ENCODE data around the gene SLC2A13. TPM values are rescaled to one million over a fixed set of nuclear protein-coding genes. Genes with fewer than 3 reads are reported as not detected.
A peak's percentile ranks its signal among the peaks of the same experiment; 100 is the strongest.

SLC2A13 gene
- polyA plus RNA-seq, 1 donor (not counting 4 experiments of a cell fraction or from before 2014, with no cell fraction given) = 1.1 TPM

GRCh38 chr12:39986674-39987073 is 119.2 kb downstream of the SLC2A13 start:
- Histone ChIP-seq H2AFZ (ENCODE audit: control insufficient read depth, low read length) (no peak overlapping the region), H3K27me3 (ENCODE audit: control insufficient read depth, extremely low read depth, insufficient read depth, low read length) (no peaks in the 10 kb centered on the region), H3K9me1 (ENCODE audit: control insufficient read depth, extremely low read depth, insufficient read depth, low read length) (no peaks in the 10 kb centered on the region), H3K4me2 (ENCODE audit: control insufficient read depth, extremely low read depth, insufficient read depth, low read depth, low read length) (no peak overlapping the region), H3K9me3 (ENCODE audit: control insufficient read depth, low read depth, low read length) (no peaks in the 10 kb centered on the region), H3K4me1 (ENCODE audit: control insufficient read depth, extremely low read depth, insufficient read depth, low read length) (peaks cover 5% of the 10 kb centered on the region), H3K9ac (ENCODE audit: control insufficient read depth, extremely low read depth, insufficient read depth, low read length) (no peak overlapping the region), H4K20me1 (ENCODE audit: control insufficient read depth, extremely low read depth, insufficient read depth, low read length) (no peaks in the 10 kb centered on the region), H3K27ac (ENCODE audit: control insufficient read depth, insufficient read depth, low read length) (no peak overlapping the region), H3K36me3 (ENCODE audit: control insufficient read depth in 2 of 2, extremely low read depth in 1 of 2, insufficient read depth in 2 of 2, low read length in 2 of 2) (no peaks in the 10 kb centered on the region), H3K4me3 (ENCODE audit: control insufficient read depth in 2 of 3, extremely low read depth in 1 of 3, insufficient read depth in 2 of 3, low read depth in 1 of 3, low read length in 3 of 3) (no peak overlapping the region), H3K79me2 (ENCODE audit: control insufficient read depth, insufficient read depth, low read length) (no peaks in the 10 kb centered on the region)
- dilution Hi-C loops (cut with MboI; ENCODE audit: extremely low pct_ligation_motif_present, low sequenced_read_pairs) = no loop called here
- DNase-seq (ENCODE audit: low read depth, low spot score) (no peak), FAIRE-seq (peak; percentile 63)
- TF ChIP-seq EZH2 (IDR thresholded peaks at IDR 0.05; ENCODE audit: low read length) (no peak), CTCF (optimal IDR thresholded peaks at IDR 0.05 in 1 of 3, IDR thresholded peaks at IDR 0.05 in 1 of 3, conservative IDR thresholded peaks at IDR 0.05 in 1 of 3; ENCODE audit: extremely low read depth in 1 of 3, insufficient read depth in 2 of 3, low read length in 3 of 3) (no peak)

GRCh38 chr12:39984670-39985069 is 121.2 kb downstream of the SLC2A13 start:
- Histone ChIP-seq H3K4me2 (ENCODE audit: control insufficient read depth, extremely low read depth, insufficient read depth, low read depth, low read length) (no peak overlapping the region), H3K9me1 (ENCODE audit: control insufficient read depth, extremely low read depth, insufficient read depth, low read length) (no peaks in the 10 kb centered on the region), H2AFZ (ENCODE audit: control insufficient read depth, low read length) (no peak overlapping the region), H3K9ac (ENCODE audit: control insufficient read depth, extremely low read depth, insufficient read depth, low read length) (no peak overlapping the region), H3K4me1 (ENCODE audit: control insufficient read depth, extremely low read depth, insufficient read depth, low read length) (peaks cover 5% of the 10 kb centered on the region), H4K20me1 (ENCODE audit: control insufficient read depth, extremely low read depth, insufficient read depth, low read length) (no peaks in the 10 kb centered on the region), H3K79me2 (ENCODE audit: control insufficient read depth, insufficient read depth, low read length) (no peaks in the 10 kb centered on the region), H3K9me3 (ENCODE audit: control insufficient read depth, low read depth, low read length) (no peaks in the 10 kb centered on the region), H3K27me3 (ENCODE audit: control insufficient read depth, extremely low read depth, insufficient read depth, low read length) (no peaks in the 10 kb centered on the region), H3K4me3 (ENCODE audit: control insufficient read depth in 2 of 3, extremely low read depth in 1 of 3, insufficient read depth in 2 of 3, low read depth in 1 of 3, low read length in 3 of 3) (no peak overlapping the region), H3K27ac (ENCODE audit: control insufficient read depth, insufficient read depth, low read length) (no peak overlapping the region), H3K36me3 (ENCODE audit: control insufficient read depth in 2 of 2, extremely low read depth in 1 of 2, insufficient read depth in 2 of 2, low read length in 2 of 2) (no peaks in the 10 kb centered on the region)
- DNase-seq (ENCODE audit: low read depth, low spot score) = no peak
- dilution Hi-C loops (cut with MboI; ENCODE audit: extremely low pct_ligation_motif_present, low sequenced_read_pairs) = no loop called here
- FAIRE-seq = no peak
- no peak for TF ChIP-seq EZH2 (IDR thresholded peaks at IDR 0.05; ENCODE audit: low read length)
- TF ChIP-seq CTCF (optimal IDR thresholded peaks at IDR 0.05 in 1 of 3, IDR thresholded peaks at IDR 0.05 in 1 of 3, conservative IDR thresholded peaks at IDR 0.05 in 1 of 3; ENCODE audit: extremely low read depth in 1 of 3, insufficient read depth in 2 of 3, low read length in 3 of 3) = no peak

Data from keratinocyte (primary cell).